GM04503 (cell line): ENCODE measurements around the gene PAWR.
"Not testable (repeated sequence)": the region's sequence is repeated elsewhere in the genome, so short reads cannot be mapped to it uniquely, and the experiment has no call there.

Experiments
- DNase-seq: peaks from one replicate; pipeline ENCODE4 v3.0.0-alpha.2; 2012; ENCODE audit warnings: low read depth

PAWR gene

DNA sequence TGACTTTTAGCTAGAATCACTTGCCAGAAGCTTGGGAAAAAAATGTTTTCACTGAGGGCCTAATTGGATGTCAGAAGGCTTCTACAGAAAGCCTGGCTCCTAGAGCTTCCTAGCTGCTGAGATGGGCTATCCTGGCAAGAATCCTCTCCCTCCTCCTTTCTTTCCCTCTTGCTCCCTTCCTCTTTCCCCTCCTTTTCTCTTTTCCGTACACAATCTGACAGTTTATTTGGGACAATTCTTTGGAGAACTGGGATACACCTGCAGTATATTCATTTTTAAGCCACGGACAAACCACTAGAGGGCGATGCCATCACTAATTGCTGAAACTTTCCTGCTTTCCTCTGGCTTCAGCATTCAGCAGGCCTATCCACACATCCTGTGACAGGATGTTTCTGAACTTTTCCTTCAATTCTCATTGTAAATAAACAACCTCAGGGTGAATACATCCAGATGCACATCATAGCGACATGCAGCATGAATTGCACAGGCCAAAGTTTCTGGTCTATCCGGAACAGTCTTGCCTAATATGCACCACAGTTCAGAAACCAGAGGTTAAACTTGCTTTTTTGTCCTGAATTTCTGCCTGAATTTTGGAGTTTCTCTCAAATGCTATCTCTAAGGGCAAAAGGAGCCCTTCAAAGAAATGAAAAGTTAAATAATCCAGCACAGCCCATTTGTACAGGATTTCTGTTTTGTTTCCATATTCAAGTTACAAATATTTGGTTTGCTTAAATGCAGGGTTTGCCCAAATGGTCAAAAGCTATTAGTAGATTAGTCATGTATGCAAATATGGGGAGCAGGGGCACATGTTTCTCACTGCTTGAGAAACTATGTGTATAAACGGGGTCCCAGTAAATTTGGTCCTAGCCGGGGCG is 142.8 kb downstream of the PAWR start:
- DNase-seq, result peak; percentile 51

DNA sequence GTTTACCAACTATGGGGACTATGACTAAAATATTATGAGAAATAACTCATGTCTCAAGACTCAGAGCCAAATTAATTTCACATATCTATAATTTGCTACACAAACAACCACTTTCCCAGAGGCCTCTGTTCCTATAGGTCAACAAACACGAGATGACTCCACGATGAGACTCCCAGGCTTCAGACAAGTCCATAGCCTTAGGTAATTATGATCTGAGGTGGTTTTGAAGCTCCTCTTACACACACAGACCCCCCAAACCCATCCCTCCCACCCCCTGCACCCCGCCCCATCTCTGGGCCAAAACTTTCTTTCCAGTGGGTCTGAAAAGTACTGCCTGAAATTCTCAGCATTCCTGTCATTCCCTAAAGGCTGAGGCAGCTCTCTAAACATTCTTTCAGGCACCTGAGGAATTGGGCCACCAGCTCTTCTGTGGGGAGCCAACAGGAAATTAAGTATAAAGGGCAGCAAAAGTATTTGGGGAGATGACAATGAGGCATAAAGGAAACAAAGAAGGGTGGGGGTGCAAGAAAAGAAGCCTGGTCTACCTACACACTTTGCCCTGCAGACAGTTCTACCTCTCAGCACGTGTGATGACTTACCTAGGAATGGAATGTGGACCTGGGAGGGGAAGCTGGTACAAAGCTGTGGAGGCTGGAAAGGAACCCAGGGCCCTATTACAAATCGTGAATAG is 143.6 kb downstream of the PAWR start:
- DNase-seq, result peak; percentile 82

DNA sequence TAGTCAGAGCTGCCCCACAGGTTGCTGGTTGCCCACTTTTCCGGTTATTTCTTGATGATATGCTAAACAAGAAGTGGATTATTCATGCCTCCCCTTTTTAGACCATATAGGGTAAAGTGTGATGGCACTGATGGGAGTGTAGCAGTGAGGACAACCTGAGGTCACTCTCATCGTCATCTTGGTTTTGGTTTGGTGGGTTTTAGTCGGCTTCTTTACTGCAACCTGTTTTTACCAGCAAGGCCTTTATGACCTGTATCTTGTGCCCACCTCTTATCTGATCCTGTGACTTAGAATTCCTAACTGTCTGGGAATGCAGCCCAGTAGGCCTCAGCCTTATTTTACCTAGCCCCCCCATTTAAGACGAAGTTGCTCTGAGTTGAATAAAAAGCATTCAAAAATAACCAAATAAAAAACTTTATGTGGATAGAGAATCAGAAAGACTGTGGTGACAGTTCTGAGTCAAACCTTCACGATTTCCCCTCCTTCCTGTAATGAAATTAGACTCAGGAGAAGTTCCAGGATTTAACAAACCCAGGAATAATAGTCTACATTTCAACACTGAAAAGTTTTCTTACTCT is 144.2 kb downstream of the PAWR start:
- no peak for DNase-seq

DNA sequence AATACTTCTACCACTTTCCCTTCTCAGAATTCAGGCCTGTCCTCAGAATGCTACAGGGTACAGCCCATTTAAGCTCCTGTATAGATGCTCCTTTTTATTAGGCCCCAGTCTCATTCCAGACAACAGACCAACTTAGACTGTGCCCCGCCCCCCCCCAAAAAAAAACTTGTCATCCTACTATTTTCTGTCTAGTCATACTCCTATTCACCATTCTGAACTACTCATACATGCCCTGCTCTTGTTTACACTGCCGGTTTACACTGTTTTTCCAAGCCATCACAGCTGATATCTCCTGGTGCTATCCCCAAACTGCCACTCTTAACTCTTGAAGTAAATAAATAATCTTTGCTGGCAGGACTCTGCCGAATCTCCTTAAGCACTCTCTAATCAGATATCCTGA is 146.3 kb downstream of the PAWR start:
- not testable (repeated sequence) for DNase-seq

DNA sequence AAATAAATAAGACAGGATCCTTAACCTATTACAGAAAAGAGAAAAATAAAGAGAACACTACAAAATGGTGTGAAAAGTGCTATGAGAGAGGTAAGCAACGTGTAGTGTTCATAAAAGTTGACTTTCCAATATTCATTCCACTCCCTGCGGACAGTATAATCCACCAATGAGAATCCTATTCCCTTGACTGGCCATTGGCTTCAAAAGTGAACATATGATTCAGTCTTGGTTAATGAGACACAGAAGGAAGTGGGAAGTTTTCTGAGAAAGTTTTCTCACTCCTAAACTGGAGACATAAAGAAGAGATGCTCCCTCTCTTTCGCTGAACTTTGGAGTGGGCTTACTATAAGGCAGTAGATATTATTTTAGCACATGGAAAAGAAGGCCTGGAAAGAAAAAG is 153.1 kb downstream of the PAWR start:
- no peak for DNase-seq

DNA sequence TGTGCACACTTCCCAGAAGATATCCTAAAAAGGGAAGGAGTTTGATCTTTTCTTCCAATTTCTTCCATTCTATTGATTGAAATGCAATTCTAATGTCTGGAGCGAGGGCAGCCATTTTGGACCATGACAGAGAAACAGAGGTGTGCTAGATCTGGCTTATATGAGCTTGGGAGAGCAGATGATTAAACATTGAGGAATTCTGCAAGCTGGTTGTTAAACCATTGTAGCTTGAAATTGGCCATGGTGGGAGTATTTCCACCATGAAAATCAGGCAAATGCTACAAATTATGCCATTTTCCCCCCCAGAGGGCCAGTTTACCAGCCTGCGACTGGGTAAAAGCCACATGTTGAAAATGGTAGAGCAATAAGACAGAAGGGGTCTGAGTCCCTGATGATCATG is 155.0 kb downstream of the PAWR start:
- no peak for DNase-seq
